ENCODE data around the gene TAOK1.
A peak's percentile ranks its signal among the peaks of the same experiment; 100 is the strongest.

Gene TAOK1

GRCh38 chr17:29565643-29566472 lies 175.7 kb downstream of the TAOK1 start:
- Histone ChIP-seq H3K27me3 (ENCODE audit: insufficient read depth, poor library complexity, severe bottlenecking) (no peaks in the 10 kb centered on the region), H3K27ac (replicated peaks) (peak overlapping the region; percentile 57), H3K4me3 (replicated peaks; ENCODE audit: insufficient read depth, low read length) (peak overlapping the region; percentile 76)
- DNase-seq (ENCODE audit: low read depth in 1 of 2, low spot score in 1 of 2), result peak in 1 of 2 experiments; percentile 58
- no peak for TF ChIP-seq GABPA (IDR thresholded peaks at IDR 0.05; ENCODE audit: low read depth)
- no peak for TF ChIP-seq SPI1 (IDR thresholded peaks at IDR 0.05; ENCODE audit: borderline replicate concordance, low read depth)
- TF ChIP-seq, protein P1, sequence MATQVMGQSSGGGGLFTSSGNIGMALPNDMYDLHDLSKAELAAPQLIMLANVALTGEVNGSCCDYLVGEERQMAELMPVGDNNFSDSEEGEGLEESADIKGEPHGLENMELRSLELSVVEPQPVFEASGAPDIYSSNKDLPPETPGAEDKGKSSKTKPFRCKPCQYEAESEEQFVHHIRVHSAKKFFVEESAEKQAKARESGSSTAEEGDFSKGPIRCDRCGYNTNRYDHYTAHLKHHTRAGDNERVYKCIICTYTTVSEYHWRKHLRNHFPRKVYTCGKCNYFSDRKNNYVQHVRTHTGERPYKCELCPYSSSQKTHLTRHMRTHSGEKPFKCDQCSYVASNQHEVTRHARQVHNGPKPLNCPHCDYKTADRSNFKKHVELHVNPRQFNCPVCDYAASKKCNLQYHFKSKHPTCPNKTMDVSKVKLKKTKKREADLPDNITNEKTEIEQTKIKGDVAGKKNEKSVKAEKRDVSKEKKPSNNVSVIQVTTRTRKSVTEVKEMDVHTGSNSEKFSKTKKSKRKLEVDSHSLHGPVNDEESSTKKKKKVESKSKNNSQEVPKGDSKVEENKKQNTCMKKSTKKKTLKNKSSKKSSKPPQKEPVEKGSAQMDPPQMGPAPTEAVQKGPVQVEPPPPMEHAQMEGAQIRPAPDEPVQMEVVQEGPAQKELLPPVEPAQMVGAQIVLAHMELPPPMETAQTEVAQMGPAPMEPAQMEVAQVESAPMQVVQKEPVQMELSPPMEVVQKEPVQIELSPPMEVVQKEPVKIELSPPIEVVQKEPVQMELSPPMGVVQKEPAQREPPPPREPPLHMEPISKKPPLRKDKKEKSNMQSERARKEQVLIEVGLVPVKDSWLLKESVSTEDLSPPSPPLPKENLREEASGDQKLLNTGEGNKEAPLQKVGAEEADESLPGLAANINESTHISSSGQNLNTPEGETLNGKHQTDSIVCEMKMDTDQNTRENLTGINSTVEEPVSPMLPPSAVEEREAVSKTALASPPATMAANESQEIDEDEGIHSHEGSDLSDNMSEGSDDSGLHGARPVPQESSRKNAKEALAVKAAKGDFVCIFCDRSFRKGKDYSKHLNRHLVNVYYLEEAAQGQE (IDR thresholded peaks at IDR 0.05; ENCODE audit: insufficient replicate concordance, low read depth), result no peak
- TF ChIP-seq CTCF (IDR thresholded peaks at IDR 0.05; ENCODE audit: insufficient read depth, low read length), result no peak
- no peak for TF ChIP-seq POLR2AphosphoS5 (IDR thresholded peaks at IDR 0.05; ENCODE audit: low read depth)

DNA sequence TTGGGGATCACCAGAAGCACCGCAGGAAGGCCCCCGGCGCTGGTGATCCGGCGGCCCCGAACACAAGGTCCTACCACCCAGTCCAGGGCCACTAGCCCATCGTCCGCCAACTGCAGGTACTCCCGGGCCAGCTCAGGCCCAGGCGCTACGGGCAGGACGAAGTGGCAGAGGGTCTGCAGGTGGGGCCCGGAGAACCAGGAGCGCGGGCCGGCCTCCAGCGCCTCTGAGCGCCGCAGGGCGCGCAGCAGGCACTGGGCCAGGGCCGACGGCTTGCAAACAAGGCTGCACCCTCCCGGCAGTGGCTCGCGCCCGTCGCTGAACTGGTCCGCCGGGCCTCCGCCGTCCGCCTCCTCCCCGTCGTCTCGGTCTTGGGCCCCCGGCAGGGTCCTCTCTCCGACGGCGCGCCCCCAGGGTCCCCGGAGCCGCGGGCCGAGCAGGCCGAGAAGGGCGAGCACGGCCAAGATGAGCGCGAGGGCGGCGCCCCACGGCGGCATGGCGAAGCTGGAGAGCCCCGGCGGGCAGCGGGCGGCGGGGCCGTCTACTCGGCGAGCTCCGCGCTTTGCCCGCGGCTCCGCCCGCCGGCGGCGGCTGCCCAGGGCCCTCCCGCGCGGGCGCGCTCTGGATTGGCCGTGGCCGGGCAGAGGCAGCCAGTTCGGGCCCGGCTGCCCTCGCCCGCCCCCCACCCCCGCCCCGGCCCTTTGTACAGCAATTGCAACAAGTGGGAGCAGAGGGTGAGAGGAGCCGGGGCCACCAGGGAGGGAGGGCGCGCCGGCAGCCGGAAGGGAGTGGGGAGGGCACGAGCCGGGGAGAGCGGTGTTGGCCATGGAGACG lies 176.5 kb downstream of the TAOK1 start, which contains the start of gene ABHD15:
ABHD15 (minus strand) TSS at position 565 of the 831 bp plus-strand sequence; CDS start at position 494, 71 bp downstream.
- H3K27me3 ChIP-seq (ENCODE audit: insufficient read depth, poor library complexity, severe bottlenecking), result no peaks in the 10 kb centered on the region
- H3K27ac ChIP-seq (replicated peaks), result peak within 1 kb of the TSS; percentile 80
- peak; percentile 44 to 66 for DNase-seq (ENCODE audit: low read depth in 1 of 2, low spot score in 1 of 2)
- TF ChIP-seq CTCF (IDR thresholded peaks at IDR 0.05; ENCODE audit: insufficient read depth, low read length) (no peak), POLR2AphosphoS5 (IDR thresholded peaks at IDR 0.05; ENCODE audit: low read depth) (no peak), GABPA (IDR thresholded peaks at IDR 0.05; ENCODE audit: low read depth) (no peak; the same call in 1 of the 2 replicates), SPI1 (IDR thresholded peaks at IDR 0.05; ENCODE audit: borderline replicate concordance, low read depth) (no peak)
- H3K4me3 ChIP-seq (replicated peaks; ENCODE audit: insufficient read depth, low read length), result peak within 1 kb of the TSS; percentile 76

DNA sequence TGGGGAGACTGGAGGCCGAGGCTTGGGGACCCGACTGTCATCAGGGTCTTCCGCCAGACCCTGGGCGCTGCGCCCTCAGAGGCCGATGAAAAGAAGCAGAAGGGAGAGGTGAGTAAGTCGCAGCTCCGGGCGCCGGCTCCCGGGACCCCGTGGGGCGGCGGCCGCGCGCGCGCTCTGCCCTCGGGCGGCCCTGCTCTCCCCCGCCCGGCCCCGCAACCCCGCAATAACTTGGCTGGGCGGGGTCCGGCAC lies 177.1 kb downstream of the TAOK1 start:
- peak overlapping the region; percentile 76 for H3K4me3 ChIP-seq (replicated peaks; ENCODE audit: insufficient read depth, low read length)
- DNase-seq (ENCODE audit: low read depth in 1 of 2, low spot score in 1 of 2), result no peak
- peak overlapping the region; percentile 80 for H3K27ac ChIP-seq (replicated peaks)
- H3K27me3 ChIP-seq (ENCODE audit: insufficient read depth, poor library complexity, severe bottlenecking), result no peaks in the 10 kb centered on the region
- TF ChIP-seq GABPA (IDR thresholded peaks at IDR 0.05; ENCODE audit: low read depth) (no peak), POLR2AphosphoS5 (IDR thresholded peaks at IDR 0.05; ENCODE audit: low read depth) (no peak), CTCF (IDR thresholded peaks at IDR 0.05; ENCODE audit: insufficient read depth, low read length) (no peak), SPI1 (IDR thresholded peaks at IDR 0.05; ENCODE audit: borderline replicate concordance, low read depth) (no peak)
- TF ChIP-seq, protein P1 (IDR thresholded peaks at IDR 0.05; ENCODE audit: insufficient replicate concordance, low read depth), result no peak

Measured in HL-60 (cell line).